BJ (cell line): ENCODE measurements around the gene FECH. TPM values are rescaled to one million over a fixed set of nuclear protein-coding genes. Genes with fewer than 3 reads are reported as not detected.

Experiments
- CTCF ChIA-PET: fragments of 350-600 bp; formaldehyde crosslinking; extraction: SDS; loops from one replicate; lab custom pipeline; 2021; ENCODE audit warnings: antibody characterized with exemption, inconsistent platforms; lab: Yijun Ruan, JAX
- POLR2A ChIA-PET: fragments of 300-600 bp; sonication (Branson Sonifier 250); formaldehyde crosslinking; extraction: SDS; loops from one replicate; lab custom pipeline; 2021; ENCODE audit warnings: antibody characterized with exemption; lab: Charles Lee
- DNase-seq: peaks from one replicate; pipeline ENCODE4 v3.0.0-alpha.2; 2011; ENCODE audit warnings: low read depth
- H3K27me3 ChIP-seq: 2 replicates; pipeline ENCODE4 v1.6.0; 2011; ENCODE audit warnings: low read length; ENCODE audit not compliant: control insufficient read depth, insufficient read depth
- H3K36me3 ChIP-seq: 2 replicates; pipeline ENCODE4 v1.5.1; 2011; ENCODE audit warnings: low read length; ENCODE audit not compliant: control insufficient read depth, insufficient read depth
- H3K4me3 ChIP-seq: 2 replicates; pipeline ENCODE4 v1.5.1; 2011; ENCODE audit warnings: low read depth, mild to moderate bottlenecking, control low read depth, low read length
- polyA plus RNA-seq: library from polyadenylated mRNA; depleted of rRNA; stranded (reverse); fragments of >200 nt; gene quantifications from 2 replicates; pipeline ENCODE4 v1.2.3, GENCODE V29; 2011
- TF ChIP-seq, protein P1 (sequence below): IDR thresholded peaks from 2 replicates; pipeline ENCODE4 v1.5.1; 2011; ENCODE audit warnings: low read depth, mild to moderate bottlenecking, control low read depth, inconsistent platforms, low read length, moderate library complexity; ENCODE audit not compliant: insufficient read depth

Gene FECH
- polyA plus RNA-seq, 1 experiment: 63.4 TPM

DNA sequence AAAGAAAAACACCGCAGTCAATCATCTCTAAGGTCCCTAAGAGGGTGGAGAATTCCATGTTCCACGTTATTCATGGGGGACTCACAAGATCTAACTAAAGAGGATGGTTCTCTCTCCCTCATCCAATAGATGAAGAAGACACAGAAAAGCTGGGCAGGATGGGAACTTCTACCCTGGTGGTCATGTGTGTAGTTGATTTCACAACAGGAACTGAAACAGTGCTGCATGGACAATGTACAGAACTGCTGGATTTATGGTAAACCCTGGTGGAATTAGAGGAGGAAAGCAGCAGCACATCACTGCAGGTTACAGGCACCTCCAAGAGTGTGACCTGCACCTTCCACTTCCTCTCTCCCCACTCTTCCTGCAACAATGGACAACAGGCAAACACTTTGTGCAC, 31.4 kb downstream of the FECH start:
- H3K27me3 ChIP-seq: no peaks in the 10 kb centered on the region
- DNase-seq: no peak
- H3K36me3 ChIP-seq: peaks cover 12% of the 10 kb centered on the region
- TF ChIP-seq, protein P1, sequence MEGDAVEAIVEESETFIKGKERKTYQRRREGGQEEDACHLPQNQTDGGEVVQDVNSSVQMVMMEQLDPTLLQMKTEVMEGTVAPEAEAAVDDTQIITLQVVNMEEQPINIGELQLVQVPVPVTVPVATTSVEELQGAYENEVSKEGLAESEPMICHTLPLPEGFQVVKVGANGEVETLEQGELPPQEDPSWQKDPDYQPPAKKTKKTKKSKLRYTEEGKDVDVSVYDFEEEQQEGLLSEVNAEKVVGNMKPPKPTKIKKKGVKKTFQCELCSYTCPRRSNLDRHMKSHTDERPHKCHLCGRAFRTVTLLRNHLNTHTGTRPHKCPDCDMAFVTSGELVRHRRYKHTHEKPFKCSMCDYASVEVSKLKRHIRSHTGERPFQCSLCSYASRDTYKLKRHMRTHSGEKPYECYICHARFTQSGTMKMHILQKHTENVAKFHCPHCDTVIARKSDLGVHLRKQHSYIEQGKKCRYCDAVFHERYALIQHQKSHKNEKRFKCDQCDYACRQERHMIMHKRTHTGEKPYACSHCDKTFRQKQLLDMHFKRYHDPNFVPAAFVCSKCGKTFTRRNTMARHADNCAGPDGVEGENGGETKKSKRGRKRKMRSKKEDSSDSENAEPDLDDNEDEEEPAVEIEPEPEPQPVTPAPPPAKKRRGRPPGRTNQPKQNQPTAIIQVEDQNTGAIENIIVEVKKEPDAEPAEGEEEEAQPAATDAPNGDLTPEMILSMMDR: no peak
- no peak overlapping the region for H3K4me3 ChIP-seq
- ChIA-PET POLR2A (no interaction called here), CTCF (no interaction called here)

DNA sequence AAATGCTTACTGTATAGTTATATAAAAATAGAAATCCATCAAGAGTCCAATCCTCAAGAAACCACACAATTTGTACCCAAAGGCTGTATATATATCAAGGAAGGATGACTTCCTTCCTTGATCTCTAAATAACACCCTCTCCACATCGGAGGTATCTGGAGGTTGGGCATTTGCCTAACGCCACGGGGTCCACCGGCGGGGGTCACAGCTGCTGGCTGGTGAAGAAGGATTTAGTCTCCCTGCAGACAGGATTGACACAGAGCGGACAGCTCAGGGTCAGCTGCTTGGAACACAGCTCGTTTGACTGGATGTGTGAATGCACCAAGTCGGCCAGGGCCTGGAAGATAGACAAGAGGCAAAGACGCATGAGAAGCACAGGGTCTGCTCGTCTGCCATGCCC, 36.0 kb downstream of the FECH start:
- DNase-seq: no peak
- POLR2A ChIA-PET: no interaction called here
- CTCF ChIA-PET: no interaction called here

DNA sequence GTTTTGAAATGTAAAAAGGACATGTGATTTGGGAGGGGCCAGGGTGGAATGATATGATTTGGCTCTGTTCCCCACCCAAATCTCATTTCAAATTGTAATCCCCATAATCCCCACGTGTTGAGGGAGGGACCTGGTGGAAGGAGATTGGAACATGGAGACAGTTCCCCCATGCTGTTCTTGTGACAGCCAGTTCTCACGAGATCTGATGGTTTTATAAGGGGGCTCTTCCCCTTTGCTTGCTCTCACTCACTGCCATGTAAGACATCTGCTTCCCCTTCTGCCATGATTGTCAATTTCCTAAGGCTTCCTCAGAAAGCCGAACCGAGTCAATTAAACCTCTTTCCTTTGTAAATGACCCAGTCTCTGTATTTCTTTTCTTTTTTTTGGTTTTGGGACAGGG, 39.2 kb downstream of the FECH start:
- Histone ChIP-seq H3K27me3 (no peaks in the 10 kb centered on the region), H3K36me3 (peaks cover 2% of the 10 kb centered on the region; the same call in 1 of the 2 replicates), H3K4me3 (no peak overlapping the region)
- TF ChIP-seq, protein P1: no peak
- ChIA-PET CTCF (no interaction called here), POLR2A (no interaction called here)
- DNase-seq: no peak

More for the DNA sequence above, 36.0 kb downstream of the FECH start:
- no peak overlapping the region for H3K4me3 ChIP-seq
- H3K27me3 ChIP-seq: no peaks in the 10 kb centered on the region
- TF ChIP-seq, protein P1: no peak
- H3K36me3 ChIP-seq: peaks cover 8% of the 10 kb centered on the region

DNA sequence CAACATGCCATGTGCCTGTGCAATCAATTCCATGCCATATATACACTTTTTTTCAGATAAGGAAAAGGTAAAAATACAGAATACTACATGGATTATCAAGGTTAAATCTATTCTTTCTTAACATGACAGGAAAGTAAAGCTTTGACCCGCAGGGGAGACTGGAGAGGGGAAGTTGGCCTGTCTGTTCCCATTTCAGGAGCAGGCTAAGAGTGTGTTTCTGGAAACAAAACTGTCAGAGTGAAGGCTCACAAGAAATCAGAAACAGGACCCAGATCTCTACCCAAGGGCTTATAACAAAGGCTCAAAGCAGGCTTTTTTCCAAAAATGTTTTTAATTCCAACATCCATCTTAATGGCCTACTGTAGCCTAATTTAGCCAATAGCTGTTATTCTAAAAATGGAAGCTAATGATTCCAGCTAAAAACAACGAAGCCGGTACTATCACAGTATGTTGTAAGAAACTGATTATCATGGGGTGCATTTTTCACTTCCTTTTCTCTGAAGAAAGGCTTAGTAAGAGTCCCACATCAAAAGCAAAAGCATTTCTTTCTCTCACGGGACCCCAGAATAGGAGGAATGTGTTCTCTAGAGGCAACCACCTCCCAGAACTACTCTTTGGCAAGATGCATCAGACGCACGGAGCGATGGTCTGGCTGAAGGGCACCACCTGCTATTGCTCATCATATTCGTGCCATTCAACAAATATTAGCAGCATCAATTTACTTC, 41.4 kb downstream of the FECH start:
- TF ChIP-seq, protein P1: no peak
- Histone ChIP-seq H3K27me3 (no peaks in the 10 kb centered on the region), H3K4me3 (no peak overlapping the region), H3K36me3 (no peaks in the 10 kb centered on the region)
- ChIA-PET POLR2A (no interaction called here), CTCF (interaction anchor here (1.0 kb wide), 1 partner anchor 16 kb away, joined by 5 read pairs; no protein-coding TSS in a partner anchor)
- no peak for DNase-seq

DNA sequence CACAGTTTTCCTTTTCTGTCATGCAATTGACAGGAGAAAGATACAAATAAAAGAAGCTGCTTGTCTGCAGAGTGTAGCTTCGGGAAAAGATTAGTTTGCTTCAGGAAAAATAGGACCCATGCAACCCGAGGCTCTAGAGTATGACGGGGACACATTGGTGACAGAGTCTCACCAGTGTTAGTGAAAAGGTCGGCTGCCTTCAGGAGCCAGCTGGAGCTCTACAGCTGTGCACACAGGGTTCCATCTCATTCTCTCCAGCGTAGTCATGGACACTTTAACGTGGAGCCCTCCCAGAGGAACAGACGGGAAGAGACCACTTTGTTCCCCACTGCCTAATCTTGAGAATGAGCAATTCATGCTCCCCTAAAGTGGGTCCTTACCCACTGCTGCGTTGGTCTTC, 42.9 kb downstream of the FECH start:
- TF ChIP-seq, protein P1: no peak
- ChIA-PET POLR2A (no interaction called here), CTCF (interaction anchor here (0.8 to 2.1 kb wide), 3 partner anchors 12 to 23 kb away, joined by 3 to 7 read pairs (median 3); no protein-coding TSS in a partner anchor)
- no peak for DNase-seq
- Histone ChIP-seq H3K36me3 (no peaks in the 10 kb centered on the region), H3K4me3 (no peak overlapping the region), H3K27me3 (no peaks in the 10 kb centered on the region)
